ENCODE results near the gene AURKAIP1.

The AURKAIP1 gene

GRCh38 chr1:1374929-1375662 is at the start of gene AURKAIP1:
Gene AURKAIP1 (minus strand): TSS chr1:1375207. CDS start chr1:1374756, 451 bp downstream.
- no peaks in the 10 kb centered on the region for H3K9me3 ChIP-seq (ENCODE audit: control insufficient read depth, low read depth, low read length)
- H3K27ac ChIP-seq (ENCODE audit: low read length) = peak within 1 kb of the TSS; percentile 53
- no peaks in the 10 kb centered on the region for H3K4me1 ChIP-seq (ENCODE audit: control insufficient read depth, low read depth, low read length)
- H3K9ac ChIP-seq (ENCODE audit: low read length) = peak within 1 kb of the TSS; percentile 88
- H3K36me3 ChIP-seq (ENCODE audit: control insufficient read depth, low read depth, low read length) = no peaks in the 10 kb centered on the region
- no peaks in the 10 kb centered on the region for H3K27me3 ChIP-seq (ENCODE audit: control insufficient read depth, insufficient read depth, low read length)
- peak within 1 kb of the TSS; percentile 79 for H3K4me3 ChIP-seq (ENCODE audit: low read length)

- H3K36me3 ChIP-seq (ENCODE audit: control insufficient read depth, low read depth, low read length) = no peaks in the 10 kb centered on the region
- no peak overlapping the region for H3K9ac ChIP-seq (ENCODE audit: low read length)
- H3K9me3 ChIP-seq (ENCODE audit: control insufficient read depth, low read depth, low read length) = no peaks in the 10 kb centered on the region
- H3K4me3 ChIP-seq (ENCODE audit: low read length) = no peak overlapping the region
- peaks cover 26% of the 10 kb centered on the region for H3K4me1 ChIP-seq (ENCODE audit: control insufficient read depth, low read depth, low read length)
- H3K27me3 ChIP-seq (ENCODE audit: control insufficient read depth, insufficient read depth, low read length) = no peaks in the 10 kb centered on the region
- no peak overlapping the region for H3K27ac ChIP-seq (ENCODE audit: low read length)
Observed at GRCh38 chr1:1424707-1425106, 49.7 kb upstream of the AURKAIP1 start.

GRCh38 chr1:1423245-1423597 is 48.2 kb upstream of the AURKAIP1 start:
- no peak overlapping the region for H3K4me3 ChIP-seq (ENCODE audit: low read length)
- H3K27me3 ChIP-seq (ENCODE audit: control insufficient read depth, insufficient read depth, low read length) = no peaks in the 10 kb centered on the region
- no peak overlapping the region for H3K27ac ChIP-seq (ENCODE audit: low read length)
- no peak overlapping the region for H3K9ac ChIP-seq (ENCODE audit: low read length)
- H3K36me3 ChIP-seq (ENCODE audit: control insufficient read depth, low read depth, low read length) = no peaks in the 10 kb centered on the region
- peaks cover 26% of the 10 kb centered on the region for H3K4me1 ChIP-seq (ENCODE audit: control insufficient read depth, low read depth, low read length)
- H3K9me3 ChIP-seq (ENCODE audit: control insufficient read depth, low read depth, low read length) = no peaks in the 10 kb centered on the region

GRCh38 chr1:1422465-1423244 is 47.6 kb upstream of the AURKAIP1 start:
- Histone ChIP-seq H3K4me1 (ENCODE audit: control insufficient read depth, low read depth, low read length) (peaks cover 26% of the 10 kb centered on the region), H3K27ac (ENCODE audit: low read length) (no peak overlapping the region), H3K36me3 (ENCODE audit: control insufficient read depth, low read depth, low read length) (no peaks in the 10 kb centered on the region)

GRCh38 chr1:1421907-1422464 is 47.0 kb upstream of the AURKAIP1 start:
- Histone ChIP-seq H3K27ac (ENCODE audit: low read length) (no peak overlapping the region), H3K9me3 (ENCODE audit: control insufficient read depth, low read depth, low read length) (no peaks in the 10 kb centered on the region), H3K9ac (ENCODE audit: low read length) (no peak overlapping the region)

More at GRCh38 chr1:1422465-1423244, 47.6 kb upstream of the AURKAIP1 start:
- Histone ChIP-seq H3K9me3 (ENCODE audit: control insufficient read depth, low read depth, low read length) (no peaks in the 10 kb centered on the region), H3K9ac (ENCODE audit: low read length) (no peak overlapping the region), H3K27me3 (ENCODE audit: control insufficient read depth, insufficient read depth, low read length) (no peaks in the 10 kb centered on the region), H3K4me3 (ENCODE audit: low read length) (no peak overlapping the region)

GRCh38 chr1:1421147-1421906 is 46.3 kb upstream of the AURKAIP1 start, which contains the start of gene ANKRD65:
Gene ANKRD65 (minus strand): TSS chr1:1421276. CDS start chr1:1421005, 271 bp downstream.
- no peak within 1 kb of the TSS for H3K4me3 ChIP-seq (ENCODE audit: low read length)
- H3K9me3 ChIP-seq (ENCODE audit: control insufficient read depth, low read depth, low read length) = no peaks in the 10 kb centered on the region
- no peak within 1 kb of the TSS for H3K9ac ChIP-seq (ENCODE audit: low read length)

More at GRCh38 chr1:1421907-1422464, 47.0 kb upstream of the AURKAIP1 start:
- no peak overlapping the region for H3K4me3 ChIP-seq (ENCODE audit: low read length)
- H3K27me3 ChIP-seq (ENCODE audit: control insufficient read depth, insufficient read depth, low read length) = no peaks in the 10 kb centered on the region
- H3K4me1 ChIP-seq (ENCODE audit: control insufficient read depth, low read depth, low read length) = peaks cover 26% of the 10 kb centered on the region
- H3K36me3 ChIP-seq (ENCODE audit: control insufficient read depth, low read depth, low read length) = no peaks in the 10 kb centered on the region

GRCh38 chr1:1420654-1421141 is 45.7 kb upstream of the AURKAIP1 start:
- no peaks in the 10 kb centered on the region for H3K9me3 ChIP-seq (ENCODE audit: control insufficient read depth, low read depth, low read length)
- peaks cover 17% of the 10 kb centered on the region for H3K4me1 ChIP-seq (ENCODE audit: control insufficient read depth, low read depth, low read length)
- H3K36me3 ChIP-seq (ENCODE audit: control insufficient read depth, low read depth, low read length) = no peaks in the 10 kb centered on the region
- no peaks in the 10 kb centered on the region for H3K27me3 ChIP-seq (ENCODE audit: control insufficient read depth, insufficient read depth, low read length)
- H3K9ac ChIP-seq (ENCODE audit: low read length) = no peak overlapping the region
- H3K4me3 ChIP-seq (ENCODE audit: low read length) = no peak overlapping the region
- H3K27ac ChIP-seq (ENCODE audit: low read length) = no peak overlapping the region

More at GRCh38 chr1:1421147-1421906, 46.3 kb upstream of the AURKAIP1 start, which contains the start of gene ANKRD65:
- H3K36me3 ChIP-seq (ENCODE audit: control insufficient read depth, low read depth, low read length) = no peaks in the 10 kb centered on the region
- peaks cover 22% of the 10 kb centered on the region for H3K4me1 ChIP-seq (ENCODE audit: control insufficient read depth, low read depth, low read length)
- H3K27ac ChIP-seq (ENCODE audit: low read length) = no peak within 1 kb of the TSS
- no peaks in the 10 kb centered on the region for H3K27me3 ChIP-seq (ENCODE audit: control insufficient read depth, insufficient read depth, low read length)

GRCh38 chr1:1419813-1420653 is 45.0 kb upstream of the AURKAIP1 start:
- Histone ChIP-seq H3K27ac (ENCODE audit: low read length) (no peak overlapping the region), H3K36me3 (ENCODE audit: control insufficient read depth, low read depth, low read length) (no peaks in the 10 kb centered on the region), H3K9me3 (ENCODE audit: control insufficient read depth, low read depth, low read length) (no peaks in the 10 kb centered on the region), H3K4me3 (ENCODE audit: low read length) (no peak overlapping the region), H3K9ac (ENCODE audit: low read length) (no peak overlapping the region), H3K4me1 (ENCODE audit: control insufficient read depth, low read depth, low read length) (peaks cover 13% of the 10 kb centered on the region), H3K27me3 (ENCODE audit: control insufficient read depth, insufficient read depth, low read length) (no peaks in the 10 kb centered on the region)

- no peaks in the 10 kb centered on the region for H3K9me3 ChIP-seq (ENCODE audit: control insufficient read depth, low read depth, low read length)
- no peak overlapping the region for H3K27ac ChIP-seq (ENCODE audit: low read length)
- H3K4me3 ChIP-seq (ENCODE audit: low read length) = no peak overlapping the region
- H3K9ac ChIP-seq (ENCODE audit: low read length) = no peak overlapping the region
- H3K36me3 ChIP-seq (ENCODE audit: control insufficient read depth, low read depth, low read length) = no peaks in the 10 kb centered on the region
- no peaks in the 10 kb centered on the region for H3K27me3 ChIP-seq (ENCODE audit: control insufficient read depth, insufficient read depth, low read length)
- peaks cover 13% of the 10 kb centered on the region for H3K4me1 ChIP-seq (ENCODE audit: control insufficient read depth, low read depth, low read length)
Observed at GRCh38 chr1:1419363-1419812, 44.4 kb upstream of the AURKAIP1 start.

GRCh38 chr1:1418464-1419362 is 43.7 kb upstream of the AURKAIP1 start:
- Histone ChIP-seq H3K4me1 (ENCODE audit: control insufficient read depth, low read depth, low read length) (peaks cover 13% of the 10 kb centered on the region), H3K9ac (ENCODE audit: low read length) (no peak overlapping the region), H3K27ac (ENCODE audit: low read length) (no peak overlapping the region), H3K27me3 (ENCODE audit: control insufficient read depth, insufficient read depth, low read length) (no peaks in the 10 kb centered on the region), H3K9me3 (ENCODE audit: control insufficient read depth, low read depth, low read length) (no peaks in the 10 kb centered on the region), H3K36me3 (ENCODE audit: control insufficient read depth, low read depth, low read length) (no peaks in the 10 kb centered on the region), H3K4me3 (ENCODE audit: low read length) (no peak overlapping the region)

Data from iPS-18a (cell line).